Omental fat pad (tissue), 4 donors: Measurements from ENCODE around the gene SERPINA10. TPM values are rescaled to one million over a fixed set of nuclear protein-coding genes. Genes with fewer than 3 reads are reported as not detected.

Experiments used
- ATAC-seq: fragments of 150-250 bp; one replicate; pipeline ENCODE4 v1.9.1; 2016; ENCODE audit warnings: mild to moderate bottlenecking, moderate library complexity; ENCODE audit not compliant: low FRiP score
- DNase-seq: peaks from one replicate; pipeline ENCODE4 v3.0.0-alpha.2; 2019; ENCODE audit warnings: low spot score
- CTCF ChIP-seq, 3 donors: fragments of 450-650 bp; IDR thresholded peaks; one replicate each; pipeline ENCODE4 v1.5.1; 2016 to 2017; ENCODE audit warnings: antibody characterized with exemption in 3 of 3, mild to moderate bottlenecking in 3 of 3, moderate library complexity in 2 of 3
- total RNA-seq, 4 donors: library from RNA; depleted of rRNA; stranded (reverse); fragments of >200 nt; gene quantifications; one replicate each; pipeline ENCODE4 v1.1.0, GENCODE V29; 2016

SERPINA10 gene
- total RNA-seq, 4 donors from 2014 or later = not detected

- DNase-seq (no peak), ATAC-seq (no peak)
- no peak for TF ChIP-seq CTCF (IDR thresholded peaks at IDR 0.05)
Observed at GRCh38 chr14:94314890-94315289, 21.8 kb upstream of the SERPINA10 start.

DNA sequence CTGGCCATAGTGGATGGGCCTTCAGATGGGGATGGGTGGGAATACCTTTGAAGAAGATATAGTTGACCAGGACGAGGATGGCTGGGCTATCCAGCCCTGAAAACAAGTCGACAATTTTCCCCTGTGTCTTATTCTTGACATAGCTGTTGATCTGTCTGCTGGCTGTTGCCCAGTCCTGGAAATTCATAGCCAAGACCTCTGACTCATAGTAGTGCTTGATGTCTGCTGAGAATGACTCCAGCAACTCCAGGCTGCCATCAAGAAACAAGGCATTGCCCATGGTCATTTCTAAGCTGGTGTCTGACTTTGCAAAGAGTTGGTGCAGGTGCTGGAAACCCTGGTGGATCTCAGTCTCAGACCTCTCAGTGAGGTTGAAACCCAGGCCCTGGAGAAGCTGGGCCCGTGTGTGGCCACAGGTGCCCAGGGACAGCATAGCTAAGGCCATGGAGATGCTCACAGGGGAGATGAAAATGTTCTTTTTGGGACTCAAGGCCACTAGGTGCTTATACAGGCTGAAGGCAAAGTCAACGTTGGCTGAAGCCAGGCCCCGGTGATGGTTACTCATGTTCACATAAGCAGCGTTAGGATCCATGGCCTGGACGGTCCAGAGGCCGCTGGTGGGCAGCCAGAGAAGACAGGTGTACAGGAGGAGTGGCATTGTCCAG is 21.1 kb upstream of the SERPINA10 start:
- no peak for TF ChIP-seq CTCF (IDR thresholded peaks at IDR 0.05)
- ATAC-seq = no peak
- no peak for DNase-seq

DNA sequence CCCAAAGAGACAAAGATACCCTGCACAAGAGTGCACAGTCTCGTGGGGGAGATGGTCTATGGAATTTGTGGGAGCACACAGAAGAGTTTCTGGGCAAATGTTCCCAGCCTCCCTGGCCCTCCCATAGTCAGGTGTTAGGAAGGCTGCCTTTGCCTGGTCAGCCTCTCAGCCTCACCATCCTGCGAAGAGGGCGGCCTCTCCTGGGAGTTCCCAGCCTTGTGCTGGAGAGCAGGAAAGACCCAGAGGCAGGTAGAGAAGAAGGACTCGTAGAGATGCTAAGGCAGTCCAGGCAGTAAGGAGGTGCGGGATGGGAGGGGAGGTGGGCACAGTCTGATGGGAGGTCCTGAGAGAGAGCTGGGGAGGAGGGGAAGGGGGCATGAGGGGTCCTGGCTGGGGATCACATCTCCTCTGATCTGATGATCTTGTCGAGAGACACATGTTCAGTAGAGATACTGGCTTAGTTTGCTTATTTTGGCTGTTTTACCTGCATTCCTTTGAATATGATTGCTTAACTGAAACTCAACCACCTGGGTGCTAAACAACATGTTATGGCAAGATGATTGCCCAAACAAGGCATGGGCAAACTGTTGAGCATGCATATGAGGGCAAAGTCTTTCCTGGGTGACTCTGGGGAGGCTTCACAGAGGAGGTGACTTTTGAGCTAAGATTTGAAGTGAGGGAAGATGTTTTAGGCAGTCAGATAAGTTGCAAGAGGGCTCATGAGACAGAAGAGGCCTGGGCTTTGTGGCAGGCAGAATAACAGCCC is 19.6 kb upstream of the SERPINA10 start:
- no peak for TF ChIP-seq CTCF (IDR thresholded peaks at IDR 0.05)
- ATAC-seq = no peak
- no peak for DNase-seq

GRCh38 chr14:94310248-94310647 is 17.2 kb upstream of the SERPINA10 start:
- DNase-seq (no peak), ATAC-seq (no peak)
- no peak for TF ChIP-seq CTCF (IDR thresholded peaks at IDR 0.05)

DNA sequence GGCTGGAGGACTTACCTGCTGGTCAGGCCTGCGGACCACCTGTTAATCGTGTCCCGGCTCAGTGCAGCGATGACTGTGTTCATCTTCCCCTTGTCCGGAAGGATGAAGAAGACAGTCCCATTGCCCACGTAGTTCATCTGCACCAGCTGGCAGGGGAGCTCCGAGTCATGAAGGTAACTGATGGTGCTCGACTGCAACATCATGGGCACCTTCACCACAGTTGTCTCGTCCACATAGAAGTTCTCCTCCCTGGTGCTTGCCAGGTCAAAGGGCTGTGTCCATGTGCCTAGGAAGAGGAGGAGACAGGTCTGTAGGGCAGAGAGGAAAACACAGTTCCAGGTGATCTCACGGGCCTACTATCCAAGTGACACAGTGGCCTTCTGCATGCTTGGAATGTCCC is 16.7 kb upstream of the SERPINA10 start:
- TF ChIP-seq CTCF (IDR thresholded peaks at IDR 0.05) = no peak
- DNase-seq (no peak), ATAC-seq (no peak)

GRCh38 chr14:94307410-94307992 is 14.4 kb upstream of the SERPINA10 start:
- no peak for ATAC-seq
- DNase-seq = no peak
- TF ChIP-seq CTCF (IDR thresholded peaks at IDR 0.05) = no peak
